OCI-LY1 (cell line): Measurements from ENCODE around the gene LAMA1.

Experiments used
- H2AFZ ChIP-seq: fragments of 200-600 bp; sonication (generic), shearing (Covaris generic); 2 replicates; pipeline ENCODE4 v1.6.0; 2014; ENCODE audit warnings: antibody characterized with exemption, mild to moderate bottlenecking, low read length
- H3F3A ChIP-seq: fragments of 200-600 bp; sonication (generic), shearing (Covaris generic); 2 replicates; pipeline ENCODE4 v1.6.0; 2014; ENCODE audit warnings: mild to moderate bottlenecking, antibody characterized with exemption, low read length, moderate library complexity; ENCODE audit not compliant: insufficient read depth
- H3K27ac ChIP-seq: fragments of 200-600 bp; sonication (generic); 2 replicates; pipeline ENCODE4 v1.5.1; 2014; ENCODE audit warnings: low read length, mixed run types, mild to moderate bottlenecking, low read depth; ENCODE audit not compliant: poor library complexity, severe bottlenecking
- H3K27me3 ChIP-seq: fragments of 200-600 bp; sonication (generic); 2 replicates; pipeline ENCODE4 v1.6.0; 2014; ENCODE audit warnings: antibody characterized with exemption, mild to moderate bottlenecking, low read length, moderate library complexity; ENCODE audit not compliant: insufficient read depth
- H3K36me3 ChIP-seq: fragments of 200-600 bp; sonication (generic); 2 replicates; pipeline ENCODE4 v1.6.1; 2014; ENCODE audit warnings: mild to moderate bottlenecking, antibody characterized with exemption, low read length, moderate library complexity, mixed read lengths; ENCODE audit not compliant: insufficient read depth
- H3K4me1 ChIP-seq: fragments of 200-600 bp; sonication (generic); 2 replicates; pipeline ENCODE4 v1.5.1; 2014; ENCODE audit warnings: mild to moderate bottlenecking, low read length, moderate library complexity; ENCODE audit not compliant: insufficient read depth, severe bottlenecking
- H3K4me2 ChIP-seq: fragments of 200-600 bp; sonication (generic), shearing (Covaris generic); 2 replicates; pipeline ENCODE4 v1.6.1; 2014; ENCODE audit warnings: low read length
- H3K4me3 ChIP-seq: fragments of 200-600 bp; sonication (generic); 2 replicates; pipeline ENCODE4 v1.5.1; 2014; ENCODE audit warnings: low read length, low read depth, mild to moderate bottlenecking, mixed read lengths; ENCODE audit not compliant: poor library complexity, severe bottlenecking
- H3K79me2 ChIP-seq: fragments of 200-600 bp; shearing (Covaris generic); 2 replicates; pipeline ENCODE4 v1.6.1; 2016; ENCODE audit warnings: mixed run types, low read length, mixed read lengths; ENCODE audit not compliant: insufficient read depth
- H3K9ac ChIP-seq: fragments of 200-600 bp; sonication (generic), shearing (Covaris generic); 2 replicates; pipeline ENCODE4 v1.6.1; 2014; ENCODE audit warnings: mild to moderate bottlenecking, low read length, mixed read lengths
- H3K9me2 ChIP-seq: fragments of 200-600 bp; sonication (generic), shearing (Covaris generic); 2 replicates; pipeline ENCODE4 v1.6.1; 2014; ENCODE audit warnings: low read depth, mild to moderate bottlenecking, low read length, mixed read lengths
- H3K9me3 ChIP-seq: fragments of 200-600 bp; shearing (Covaris generic); 2 replicates; pipeline ENCODE4 v1.6.1; 2014; ENCODE audit warnings: low read length, mixed read lengths
- H4K20me1 ChIP-seq: fragments of 200-600 bp; sonication (generic), shearing (Covaris generic); 2 replicates; pipeline ENCODE4 v1.6.0; 2016; ENCODE audit warnings: mild to moderate bottlenecking, low read length; ENCODE audit not compliant: insufficient read depth
- EZH2 ChIP-seq: fragments of 200-600 bp; sonication (generic), shearing (Covaris generic); IDR thresholded peaks from 2 replicates; pipeline ENCODE4 v1.8.0; 2017; ENCODE audit warnings: borderline replicate concordance, mixed run types, mild to moderate bottlenecking, antibody characterized with exemption, low read length, moderate library complexity, mixed read lengths
- TF ChIP-seq, protein P1 (sequence below): fragments of 200-600 bp; sonication (generic), shearing (Covaris generic); IDR thresholded peaks from 2 replicates; pipeline ENCODE4 v1.5.1; 2017; ENCODE audit warnings: mild to moderate bottlenecking, antibody characterized with exemption, low read length, moderate library complexity, mixed read lengths

The LAMA1 gene

DNA sequence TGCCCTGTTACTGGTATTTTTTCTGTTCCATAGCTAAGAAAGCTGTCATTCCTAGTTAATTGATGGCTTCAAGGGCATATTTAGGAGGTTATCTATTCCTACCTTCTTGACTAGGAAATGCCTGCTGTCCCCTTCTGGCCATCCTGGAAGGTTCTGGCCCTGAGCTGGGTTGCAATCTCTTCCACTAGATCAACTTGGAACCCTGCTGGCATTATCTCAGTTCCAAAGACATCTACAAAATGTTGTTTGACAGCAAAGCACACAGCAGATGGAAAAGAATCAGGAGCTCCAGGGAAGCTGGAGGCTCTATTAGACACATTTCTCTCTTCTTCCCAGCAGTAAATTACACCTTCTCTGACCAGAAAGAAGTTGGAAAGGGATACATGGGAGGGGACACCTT, 196.0 kb downstream of the LAMA1 start:
- H3K27ac ChIP-seq, result no peak overlapping the region
- TF ChIP-seq EZH2, result no peak
- TF ChIP-seq, protein P1, sequence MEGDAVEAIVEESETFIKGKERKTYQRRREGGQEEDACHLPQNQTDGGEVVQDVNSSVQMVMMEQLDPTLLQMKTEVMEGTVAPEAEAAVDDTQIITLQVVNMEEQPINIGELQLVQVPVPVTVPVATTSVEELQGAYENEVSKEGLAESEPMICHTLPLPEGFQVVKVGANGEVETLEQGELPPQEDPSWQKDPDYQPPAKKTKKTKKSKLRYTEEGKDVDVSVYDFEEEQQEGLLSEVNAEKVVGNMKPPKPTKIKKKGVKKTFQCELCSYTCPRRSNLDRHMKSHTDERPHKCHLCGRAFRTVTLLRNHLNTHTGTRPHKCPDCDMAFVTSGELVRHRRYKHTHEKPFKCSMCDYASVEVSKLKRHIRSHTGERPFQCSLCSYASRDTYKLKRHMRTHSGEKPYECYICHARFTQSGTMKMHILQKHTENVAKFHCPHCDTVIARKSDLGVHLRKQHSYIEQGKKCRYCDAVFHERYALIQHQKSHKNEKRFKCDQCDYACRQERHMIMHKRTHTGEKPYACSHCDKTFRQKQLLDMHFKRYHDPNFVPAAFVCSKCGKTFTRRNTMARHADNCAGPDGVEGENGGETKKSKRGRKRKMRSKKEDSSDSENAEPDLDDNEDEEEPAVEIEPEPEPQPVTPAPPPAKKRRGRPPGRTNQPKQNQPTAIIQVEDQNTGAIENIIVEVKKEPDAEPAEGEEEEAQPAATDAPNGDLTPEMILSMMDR, result no peak

DNA sequence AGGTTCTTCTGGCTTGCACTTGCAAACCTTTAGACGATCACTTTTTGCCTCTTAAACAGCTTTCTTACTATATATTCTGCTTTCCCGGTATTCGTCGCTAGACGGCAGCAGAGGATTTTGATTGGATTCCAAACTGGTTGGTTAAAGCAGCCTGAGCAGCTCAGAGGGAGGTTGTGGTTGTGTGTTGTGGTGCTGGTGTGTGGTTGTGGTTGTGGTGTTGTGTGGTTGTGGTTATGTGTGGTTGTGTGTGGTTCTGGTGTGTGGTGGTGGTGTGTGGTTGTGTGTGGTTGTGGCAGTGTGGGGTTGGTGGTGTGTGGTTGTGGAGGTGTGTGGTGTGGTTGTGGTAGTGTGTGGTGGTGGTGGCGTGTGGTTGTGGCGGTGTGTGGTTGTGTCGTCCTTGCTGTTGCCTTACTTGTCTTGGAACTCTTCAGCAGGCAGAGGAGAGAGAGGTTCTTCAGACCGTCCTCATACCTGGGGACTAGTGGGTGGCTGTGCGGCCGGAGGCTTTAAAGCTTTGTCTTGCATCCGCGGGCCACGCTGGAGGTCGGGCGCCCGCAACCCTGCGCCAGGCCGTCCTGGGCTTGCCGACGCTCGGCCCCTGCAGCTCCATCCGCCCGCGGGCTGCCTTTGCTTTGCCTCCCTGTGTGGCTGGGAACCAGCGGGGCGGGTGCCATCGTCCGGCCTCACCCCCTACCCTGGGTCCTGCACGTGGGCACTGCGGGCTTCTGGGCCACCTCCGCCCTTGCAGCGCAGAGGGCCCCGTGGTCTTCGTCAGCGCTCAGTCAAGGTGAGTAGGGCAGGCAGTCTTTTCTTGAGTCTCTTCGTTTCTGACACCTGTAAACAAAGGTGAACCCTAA, 197.3 kb downstream of the LAMA1 start:
- Histone ChIP-seq H3K9me3 (no peaks in the 10 kb centered on the region), H3F3A (no peaks in the 10 kb centered on the region), H3K27ac (no peak overlapping the region), H2AFZ (no peak overlapping the region), H3K9ac (no peak overlapping the region), H3K4me3 (no peak overlapping the region), H3K4me1 (no peaks in the 10 kb centered on the region), H3K9me2 (no peaks in the 10 kb centered on the region), H3K4me2 (no peak overlapping the region), H3K27me3 (no peaks in the 10 kb centered on the region), H4K20me1 (no peaks in the 10 kb centered on the region), H3K79me2 (no peaks in the 10 kb centered on the region), H3K36me3 (no peaks in the 10 kb centered on the region)
- TF ChIP-seq, protein P1, result peak; percentile 61; the same call in 1 of the 2 replicates
- no peak for TF ChIP-seq EZH2

More for the DNA sequence above, 196.0 kb downstream of the LAMA1 start:
- Histone ChIP-seq H3K27me3 (no peaks in the 10 kb centered on the region), H3K4me1 (no peaks in the 10 kb centered on the region), H3F3A (no peaks in the 10 kb centered on the region), H3K4me3 (no peak overlapping the region), H2AFZ (no peak overlapping the region), H3K9me2 (no peaks in the 10 kb centered on the region), H3K36me3 (no peaks in the 10 kb centered on the region), H3K4me2 (no peak overlapping the region), H4K20me1 (no peaks in the 10 kb centered on the region), H3K9me3 (no peaks in the 10 kb centered on the region), H3K79me2 (no peaks in the 10 kb centered on the region), H3K9ac (no peak overlapping the region)

DNA sequence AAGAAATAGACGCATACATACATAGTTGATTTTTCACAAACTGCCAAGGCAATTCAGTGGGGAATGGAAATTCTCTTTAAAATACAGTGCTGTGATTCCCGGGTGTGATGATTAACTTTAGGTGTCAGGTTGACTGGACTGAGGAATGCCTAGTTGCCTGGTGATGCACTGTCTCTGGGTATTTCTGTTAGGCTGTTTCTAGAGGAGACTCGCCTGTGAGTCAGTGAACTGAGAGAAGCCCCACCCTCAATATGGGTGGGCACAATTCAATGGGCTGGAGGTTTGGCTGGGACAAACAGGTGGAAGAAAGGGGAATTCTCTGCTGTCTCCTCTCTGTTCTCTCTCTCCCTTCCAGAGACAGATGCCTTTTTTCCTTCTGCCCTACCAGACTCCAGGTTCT, 200.5 kb downstream of the LAMA1 start:
- Histone ChIP-seq H3K27ac (no peak overlapping the region), H3K4me2 (no peak overlapping the region), H3K4me3 (no peak overlapping the region), H3K79me2 (no peaks in the 10 kb centered on the region), H3K9me2 (no peaks in the 10 kb centered on the region), H4K20me1 (no peaks in the 10 kb centered on the region), H2AFZ (no peak overlapping the region), H3K27me3 (no peaks in the 10 kb centered on the region), H3K36me3 (no peaks in the 10 kb centered on the region), H3K9ac (no peak overlapping the region), H3K9me3 (no peaks in the 10 kb centered on the region), H3F3A (no peaks in the 10 kb centered on the region), H3K4me1 (no peaks in the 10 kb centered on the region)
- TF ChIP-seq, protein P1, result no peak
- TF ChIP-seq EZH2, result no peak
